HFFc6 (cell line): ENCODE data around the gene ZCCHC14. TPM values are rescaled to one million over a fixed set of nuclear protein-coding genes. Genes with fewer than 3 reads are reported as not detected.

ENCODE experiments used
- DNase-seq: peaks from one replicate; pipeline ENCODE4 v3.0.0-alpha.2; 2018
- H3K27ac Mint-ChIP-seq: 2 replicates; pipeline ENCODE4 v1.8.0; 2020; ENCODE audit warnings: mild to moderate bottlenecking, mixed read lengths
- H3K27me3 Mint-ChIP-seq: 2 replicates; pipeline ENCODE4 v1.8.0; 2021; ENCODE audit warnings: mild to moderate bottlenecking, moderate library complexity, mixed read lengths; ENCODE audit not compliant: insufficient read depth
- H3K36me3 Mint-ChIP-seq: 2 replicates; pipeline ENCODE4 v1.8.0; 2021; ENCODE audit warnings: low read depth, mixed read lengths
- H3K4me1 Mint-ChIP-seq: 2 replicates; pipeline ENCODE4 v1.8.0; 2020; ENCODE audit warnings: low read depth, mixed read lengths
- H3K4me3 Mint-ChIP-seq: 2 replicates; pipeline ENCODE4 v1.8.0; 2020; ENCODE audit warnings: mild to moderate bottlenecking, moderate library complexity, mixed read lengths
- H3K9me3 Mint-ChIP-seq: 2 replicates; pipeline ENCODE4 v1.8.0; 2020; ENCODE audit warnings: mild to moderate bottlenecking, mixed read lengths
- long read RNA-seq: library from polyadenylated mRNA; unstranded; transcript quantifications from one replicate; pipeline ENCODE4 v2.0.0, GENCODE V29; 2019
- total RNA-seq, 6 experiments: library from RNA; stranded (reverse); fragmentation: NEBNext Ultra II Directional; extraction: Animal tissue kit (Norgen Biotek cat#: 25700); gene quantifications; 2 replicates in 1 of 6; 3 replicates in 5 of 6; pipeline ENCODE4 v1.2.3, GENCODE V29; 2021
- TF ChIP-seq, protein P1 (sequence below): fragments of 200-600 bp; sonication (generic); IDR thresholded peaks from 2 replicates; pipeline ENCODE4 v1.5.0; 2021; ENCODE audit warnings: antibody characterized with exemption, mild to moderate bottlenecking

ZCCHC14 gene
- total RNA-seq: 10 to 100 TPM; 10.6 to 13.7 (median 13.3) TPM
- long read RNA-seq, partial matches to known transcripts: 0 of 5 reads
- long read RNA-seq, other reads (novel, unspliced or antisense): 5 of 5 reads

DNA sequence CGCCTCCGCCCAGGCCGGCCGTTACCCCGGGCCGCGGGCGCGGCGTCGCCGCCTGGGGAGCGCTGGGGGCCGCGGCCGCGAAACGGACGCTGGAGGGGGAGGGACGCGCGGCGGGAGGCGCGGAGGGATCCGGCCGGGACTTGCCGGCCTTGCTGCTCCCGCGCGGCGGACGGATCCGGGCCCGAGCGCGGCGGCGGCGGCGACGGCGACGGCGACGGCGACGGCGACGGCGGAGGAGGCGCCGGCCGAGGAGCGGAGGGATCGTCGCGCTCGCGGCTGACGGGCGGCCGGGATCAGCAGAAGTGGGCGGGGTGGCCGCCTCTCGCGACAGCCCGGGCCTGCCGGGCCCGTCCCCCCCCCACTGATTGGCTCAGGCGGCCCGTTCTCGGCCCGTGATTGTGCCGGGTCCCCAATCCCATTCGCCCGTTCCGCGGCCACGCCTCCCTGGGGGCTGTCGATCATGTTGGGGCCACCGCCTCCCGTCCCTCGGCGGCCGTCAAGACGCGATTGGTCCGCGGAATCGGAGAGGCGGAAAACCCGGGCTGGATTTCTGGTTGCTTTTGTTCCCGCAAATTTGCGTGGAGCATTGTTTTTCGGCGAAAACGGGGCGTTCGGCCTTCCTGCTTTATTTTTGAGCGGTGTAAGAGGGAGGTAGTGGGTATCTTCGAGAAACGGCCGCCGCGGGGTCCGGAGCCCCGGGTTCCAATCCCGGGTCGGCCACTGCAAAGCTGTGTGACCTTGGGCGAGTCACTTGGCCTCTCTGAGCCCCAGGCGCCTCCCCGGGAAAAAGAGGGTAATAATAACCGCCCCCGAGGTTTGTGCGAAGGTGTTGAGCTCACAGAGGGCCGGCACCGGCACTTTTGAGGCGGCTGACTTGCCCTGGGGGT, at the start of gene ZCCHC14:
Gene ZCCHC14, minus strand, starts transcription at position 304 of the 887 bp plus-strand sequence. CDS start 786 bp downstream, outside the sequence.
- H3K27ac Mint-ChIP-seq: peak within 1 kb of the TSS; percentile 72
- DNase-seq: peak; percentile 97

GRCh38 chr16:87541872-87542234, 49.0 kb upstream of the ZCCHC14 start:
- H3K27ac Mint-ChIP-seq: no peak overlapping the region
- H3K4me1 Mint-ChIP-seq: peaks cover 8% of the 10 kb centered on the region; the same call in 1 of the 2 replicates
- H3K4me3 Mint-ChIP-seq: no peak overlapping the region
- DNase-seq: no peak
- H3K9me3 Mint-ChIP-seq: peaks cover 21% of the 10 kb centered on the region
- H3K27me3 Mint-ChIP-seq: peaks cover 41% of the 10 kb centered on the region
- TF ChIP-seq, protein P1, sequence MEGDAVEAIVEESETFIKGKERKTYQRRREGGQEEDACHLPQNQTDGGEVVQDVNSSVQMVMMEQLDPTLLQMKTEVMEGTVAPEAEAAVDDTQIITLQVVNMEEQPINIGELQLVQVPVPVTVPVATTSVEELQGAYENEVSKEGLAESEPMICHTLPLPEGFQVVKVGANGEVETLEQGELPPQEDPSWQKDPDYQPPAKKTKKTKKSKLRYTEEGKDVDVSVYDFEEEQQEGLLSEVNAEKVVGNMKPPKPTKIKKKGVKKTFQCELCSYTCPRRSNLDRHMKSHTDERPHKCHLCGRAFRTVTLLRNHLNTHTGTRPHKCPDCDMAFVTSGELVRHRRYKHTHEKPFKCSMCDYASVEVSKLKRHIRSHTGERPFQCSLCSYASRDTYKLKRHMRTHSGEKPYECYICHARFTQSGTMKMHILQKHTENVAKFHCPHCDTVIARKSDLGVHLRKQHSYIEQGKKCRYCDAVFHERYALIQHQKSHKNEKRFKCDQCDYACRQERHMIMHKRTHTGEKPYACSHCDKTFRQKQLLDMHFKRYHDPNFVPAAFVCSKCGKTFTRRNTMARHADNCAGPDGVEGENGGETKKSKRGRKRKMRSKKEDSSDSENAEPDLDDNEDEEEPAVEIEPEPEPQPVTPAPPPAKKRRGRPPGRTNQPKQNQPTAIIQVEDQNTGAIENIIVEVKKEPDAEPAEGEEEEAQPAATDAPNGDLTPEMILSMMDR: no peak
- peaks cover 10% of the 10 kb centered on the region for H3K36me3 Mint-ChIP-seq

More for the DNA sequence above, at the start of gene ZCCHC14:
- TF ChIP-seq, protein P1: no peak
- peak within 1 kb of the TSS; percentile 89 for H3K4me3 Mint-ChIP-seq
- no peaks in the 10 kb centered on the region for H3K9me3 Mint-ChIP-seq
- H3K4me1 Mint-ChIP-seq: peaks cover 42% of the 10 kb centered on the region
- peaks cover 4% of the 10 kb centered on the region for H3K27me3 Mint-ChIP-seq
- no peaks in the 10 kb centered on the region for H3K36me3 Mint-ChIP-seq

DNA sequence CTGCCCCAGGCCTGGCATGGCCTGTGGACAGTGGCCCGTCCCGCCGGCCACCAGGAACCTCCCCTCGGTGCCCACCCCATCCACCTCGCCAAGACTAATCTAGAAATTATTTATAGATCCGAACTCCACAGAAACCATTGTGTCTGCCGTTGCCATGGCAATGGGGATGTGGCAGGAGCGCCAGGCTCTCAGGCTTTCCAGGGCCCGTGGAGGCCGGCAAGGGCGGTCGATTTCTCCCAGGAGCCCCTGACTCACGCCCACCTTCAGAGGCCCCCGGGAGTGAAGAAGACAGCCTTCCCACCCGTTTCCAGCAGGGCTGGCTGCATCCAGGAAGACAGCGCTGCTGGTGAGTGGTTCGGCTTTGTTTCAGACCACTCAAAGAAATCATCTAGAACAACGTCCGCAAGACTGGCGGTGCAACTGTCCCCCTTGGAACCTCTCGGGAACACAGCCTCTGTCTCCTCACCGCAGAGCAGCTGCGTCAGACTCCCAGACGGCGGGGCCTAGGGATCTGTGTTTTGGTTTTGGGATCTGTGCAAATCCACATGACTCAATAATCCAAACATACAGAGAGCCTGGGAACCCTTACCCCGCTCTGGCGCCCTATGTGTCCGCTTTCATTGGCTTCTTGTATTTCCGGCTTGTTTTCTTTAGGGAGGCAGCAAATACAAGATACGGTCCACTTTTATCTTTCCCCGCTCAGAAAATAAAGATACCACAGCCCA, 48.5 kb upstream of the ZCCHC14 start:
- DNase-seq: no peak
- Mint-ChIP-seq H3K4me1 (peaks cover 8% of the 10 kb centered on the region; the same call in 1 of the 2 replicates), H3K9me3 (peaks cover 20% of the 10 kb centered on the region), H3K36me3 (peaks cover 10% of the 10 kb centered on the region), H3K27ac (no peak overlapping the region), H3K4me3 (no peak overlapping the region), H3K27me3 (peaks cover 39% of the 10 kb centered on the region)
- TF ChIP-seq, protein P1: no peak

DNA sequence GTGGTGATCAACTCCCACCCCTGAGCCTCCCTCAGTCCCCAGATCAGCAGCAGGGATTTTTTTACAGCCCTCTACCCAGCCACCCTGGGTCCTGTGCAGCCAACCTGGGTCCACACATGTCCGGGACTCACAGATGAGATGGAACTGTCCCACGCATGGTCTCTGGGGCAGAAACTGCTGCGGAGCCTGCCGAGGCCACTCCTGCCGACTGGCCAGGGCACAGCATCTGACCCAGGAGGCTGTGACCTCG, 48.0 kb upstream of the ZCCHC14 start:
- TF ChIP-seq, protein P1: no peak
- Mint-ChIP-seq H3K9me3 (peaks cover 18% of the 10 kb centered on the region), H3K27me3 (peaks cover 39% of the 10 kb centered on the region), H3K27ac (no peak overlapping the region), H3K4me1 (peaks cover 11% of the 10 kb centered on the region; the same call in 1 of the 2 replicates), H3K36me3 (peaks cover 12% of the 10 kb centered on the region), H3K4me3 (no peak overlapping the region)
- DNase-seq: no peak

DNA sequence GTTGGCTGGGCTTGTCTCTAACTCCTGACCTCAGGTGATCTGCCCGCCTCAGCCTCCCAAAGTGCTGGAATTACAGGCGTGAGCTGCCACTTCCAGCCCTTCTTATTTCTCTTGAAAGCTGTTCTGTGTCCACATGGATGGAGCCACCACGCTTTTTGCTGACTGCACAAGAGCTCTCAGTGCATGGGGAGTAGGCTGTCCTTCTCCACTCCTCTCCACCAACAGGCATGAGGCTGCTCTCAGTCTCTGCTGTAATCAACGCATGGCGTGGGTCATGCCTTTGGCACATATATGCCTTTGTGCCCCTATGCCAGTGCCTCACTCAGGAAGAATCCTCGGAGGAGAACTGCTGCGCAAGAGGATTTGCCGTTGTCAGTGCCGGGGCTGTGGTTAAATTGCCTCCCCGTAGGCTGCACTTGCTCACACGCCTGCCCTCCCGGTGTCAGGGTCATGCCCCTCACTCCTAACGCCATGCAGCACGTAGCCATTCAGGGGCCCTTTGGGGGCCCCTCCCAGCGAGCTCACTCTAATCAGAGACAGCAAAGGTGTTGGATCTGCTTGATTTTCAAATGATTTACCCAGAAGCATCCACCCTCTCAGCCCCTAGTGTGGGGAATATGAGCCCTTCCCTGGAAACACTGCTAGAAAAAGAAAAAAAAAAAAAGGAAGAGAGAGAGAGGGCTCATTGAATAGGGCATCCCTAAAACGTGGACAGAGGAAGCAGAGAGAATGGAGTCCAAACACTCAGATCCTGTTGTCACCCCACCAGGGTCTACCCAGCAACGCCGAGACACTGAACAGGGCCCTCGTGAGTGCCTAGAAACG, 47.5 kb upstream of the ZCCHC14 start:
- no peak for DNase-seq
- Mint-ChIP-seq H3K27ac (no peak overlapping the region), H3K36me3 (peaks cover 15% of the 10 kb centered on the region), H3K9me3 (peaks cover 18% of the 10 kb centered on the region), H3K4me3 (no peak overlapping the region), H3K4me1 (peaks cover 12% of the 10 kb centered on the region; the same call in 1 of the 2 replicates), H3K27me3 (peaks cover 36% of the 10 kb centered on the region)
- TF ChIP-seq, protein P1: no peak
